ENCODE measurements around the gene RNF212B. TPM values are rescaled to one million over a fixed set of nuclear protein-coding genes. Genes with fewer than 3 reads are reported as not detected.

The RNF212B gene
- total and polyA plus RNA-seq, 4 donors = 0.06 to 0.51 (median 0.17) TPM; not detected in 1

DNA sequence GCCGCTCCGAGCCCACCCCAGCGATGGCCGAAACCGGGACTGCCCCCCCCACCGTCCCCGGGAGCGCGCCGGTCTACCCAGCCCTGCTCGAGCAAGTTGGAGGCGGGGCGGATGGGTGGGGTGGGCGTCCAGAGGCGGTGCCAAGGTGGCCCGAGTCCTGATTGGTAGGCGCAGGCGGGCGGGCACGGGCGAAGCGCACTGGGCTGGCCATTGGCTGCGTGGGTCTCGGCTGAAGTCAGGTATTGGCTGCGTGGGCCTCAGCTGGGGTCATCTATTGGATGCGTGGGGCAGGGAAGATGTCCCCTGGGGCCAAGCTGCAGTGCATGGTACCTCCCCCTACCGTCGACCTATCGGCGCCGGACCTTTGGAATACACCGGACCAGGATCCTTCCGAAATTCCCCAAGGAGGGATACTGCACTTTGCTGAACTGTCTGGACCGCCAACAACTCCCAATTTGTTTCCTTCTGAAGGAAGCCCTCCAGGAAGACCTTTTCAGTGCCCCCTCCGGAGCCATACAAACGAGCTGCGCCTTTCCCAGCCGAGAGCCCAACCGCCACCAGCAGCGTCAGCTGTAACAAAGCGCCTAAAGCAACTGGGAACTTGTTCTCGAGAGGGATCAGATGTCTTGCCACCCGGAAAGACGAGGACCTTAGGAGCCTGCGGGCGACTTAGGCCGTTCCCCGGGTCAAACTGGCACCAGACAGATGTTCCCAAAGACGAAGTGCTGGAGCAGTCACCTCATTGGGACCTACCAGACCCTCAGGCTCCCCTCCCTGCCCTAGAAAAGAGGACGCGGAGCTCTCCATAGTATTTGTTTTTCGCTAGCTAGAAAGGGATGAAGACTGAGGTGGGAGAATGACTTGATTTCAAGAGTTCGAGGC is 48.5 kb downstream of the RNF212B start, which contains the start of gene HOMEZ:
Gene HOMEZ (minus strand): TSS at position 113 of the 882 bp plus-strand sequence. CDS start 180 bp downstream, outside the sequence.
- H3K4me1 ChIP-seq (ENCODE audit: control insufficient read depth in 4 of 4, insufficient read depth in 4 of 4, low read length in 3 of 4) = peaks cover 5 to 17% (median 16%) of the 10 kb centered on the region in 4 donors
- H3K9me3 ChIP-seq (ENCODE audit: control insufficient read depth in 4 of 4, low read length in 3 of 4) = no peaks in the 10 kb centered on the region
- H3K9ac ChIP-seq (ENCODE audit: low read depth in 1 of 2, low read length in 2 of 2) = peak within 1 kb of the TSS; percentile 94 to 97
- no peaks in the 10 kb centered on the region for H3K27me3 ChIP-seq (ENCODE audit: control insufficient read depth in 4 of 4, insufficient read depth in 4 of 4, low read length in 3 of 4)
- peak within 1 kb of the TSS; percentile 72 to 92 (median 83) for H3K4me3 ChIP-seq (ENCODE audit: low read depth in 1 of 3, low read length in 3 of 3)
- H3K27ac ChIP-seq (ENCODE audit: low read depth in 1 of 2, low read length in 2 of 2) = peak within 1 kb of the TSS; percentile 93 to 98
- WGBS = under 1% methylated on average over 53 of the region's 53 CpGs
- H3K36me3 ChIP-seq (ENCODE audit: control insufficient read depth in 4 of 4, insufficient read depth in 3 of 4, low read depth in 1 of 4, low read length in 3 of 4) = no peaks in the 10 kb centered on the region
- DNase-seq (ENCODE audit: low spot score) = peak; percentile 99
- no peak for TF ChIP-seq FOXA1 (IDR thresholded peaks at IDR 0.05)
- TF ChIP-seq REST (IDR thresholded peaks at IDR 0.05) = peak; percentile 69
- TF ChIP-seq RAD21 (IDR thresholded peaks at IDR 0.05) = peak; percentile 20 to 26
- peak; percentile 97 for TF ChIP-seq SP1 (IDR thresholded peaks at IDR 0.05)
- TF ChIP-seq, protein P1, sequence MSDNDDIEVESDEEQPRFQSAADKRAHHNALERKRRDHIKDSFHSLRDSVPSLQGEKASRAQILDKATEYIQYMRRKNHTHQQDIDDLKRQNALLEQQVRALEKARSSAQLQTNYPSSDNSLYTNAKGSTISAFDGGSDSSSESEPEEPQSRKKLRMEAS (IDR thresholded peaks at IDR 0.05) = no peak
- no peak for TF ChIP-seq FOXA2 (IDR thresholded peaks at IDR 0.05)
- TF ChIP-seq RXRA (IDR thresholded peaks at IDR 0.05) = peak; percentile 73 to 87
- TF ChIP-seq, protein P2, sequence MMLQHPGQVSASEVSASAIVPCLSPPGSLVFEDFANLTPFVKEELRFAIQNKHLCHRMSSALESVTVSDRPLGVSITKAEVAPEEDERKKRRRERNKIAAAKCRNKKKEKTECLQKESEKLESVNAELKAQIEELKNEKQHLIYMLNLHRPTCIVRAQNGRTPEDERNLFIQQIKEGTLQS (IDR thresholded peaks at IDR 0.05) = no peak
- TF ChIP-seq HNF4G (IDR thresholded peaks at IDR 0.05) = peak; percentile 38
- peak in 1 of 2 donors; percentile 55 for TF ChIP-seq JUND (IDR thresholded peaks at IDR 0.05)
- TF ChIP-seq HNF4A (conservative IDR thresholded peaks at IDR 0.05) = peak; percentile 65 to 90
- TF ChIP-seq CTCF (IDR thresholded peaks at IDR 0.05; ENCODE audit: low read depth, low read length, missing input control) = no peak
- peak in 1 of 2 donors; percentile 9 for TF ChIP-seq GABPA (IDR thresholded peaks at IDR 0.05 in 1 of 2, conservative IDR thresholded peaks at IDR 0.05 in 1 of 2)
- peak; percentile 94 for TF ChIP-seq YY1 (IDR thresholded peaks at IDR 0.05)
- peak; percentile 81 for TF ChIP-seq NR2F2 (IDR thresholded peaks at IDR 0.05)
- peak in 1 of 2 donors; percentile 21 for TF ChIP-seq EGR1 (IDR thresholded peaks at IDR 0.05; ENCODE audit: low read depth in 2 of 2)
- TF ChIP-seq ZBTB33 (IDR thresholded peaks at IDR 0.05) = no peak
- peak; percentile 53 for TF ChIP-seq TAF1 (conservative IDR thresholded peaks at IDR 0.05)
